ENCODE measurements around the gene AOPEP.
A peak's percentile ranks its signal among the peaks of the same experiment; 100 is the strongest.

AOPEP gene

GRCh38 chr9:95130484-95130883, 404.0 kb downstream of the AOPEP start:
- DNase-seq, result no peak

GRCh38 chr9:95131023-95131943, 404.8 kb downstream of the AOPEP start:
- DNase-seq, result peak; percentile 57

- no peak for DNase-seq
Measured at GRCh38 chr9:95132366-95133324, 406.1 kb downstream of the AOPEP start.

- no peak for DNase-seq
Measured at GRCh38 chr9:95133325-95133705, 406.8 kb downstream of the AOPEP start.

- no peak for DNase-seq
Measured at GRCh38 chr9:95134457-95134881, 408.0 kb downstream of the AOPEP start.

GRCh38 chr9:95135756-95136155, 409.3 kb downstream of the AOPEP start:
- DNase-seq, result no peak

All from RPMI8226 (cell line).